ENCODE measurements around the gene MYT1. TPM values are rescaled to one million over a fixed set of nuclear protein-coding genes. Genes with fewer than 3 reads are reported as not detected.

MYT1 gene
- total RNA-seq, 1 experiment from 2014 or later = not detected

- no TSS peak for BruUV-seq (replicated peaks)
- ChIA-PET POLR2A (no interaction called here), CTCF (no interaction called here)
- Mint-ChIP-seq H3K4me1 (ENCODE audit: insufficient read depth, unreplicated experiment) (no peaks in the 10 kb centered on the region), H3K9me3 (ENCODE audit: unreplicated experiment) (no peaks in the 10 kb centered on the region), H3K27me3 (ENCODE audit: insufficient read depth, unreplicated experiment) (peaks cover 60% of the 10 kb centered on the region), H3K36me3 (ENCODE audit: insufficient read depth, unreplicated experiment) (no peaks in the 10 kb centered on the region), H3K27ac (ENCODE audit: low read depth, unreplicated experiment) (no peak overlapping the region), H3K4me3 (ENCODE audit: unreplicated experiment) (no peak overlapping the region)
- intact Hi-C loops (cut with micrococcal nuclease) = no loop called here
- TF ChIP-seq CTCF (IDR thresholded peaks at IDR 0.05; ENCODE audit: unreplicated experiment) = no peak
- no peak for DNase-seq (ENCODE audit: unreplicated experiment)
Measured at GRCh38 chr20:64181391-64181790, 17.1 kb downstream of the MYT1 start.

GRCh38 chr20:64182146-64182865 lies 18.1 kb downstream of the MYT1 start:
- H3K27ac Mint-ChIP-seq (ENCODE audit: low read depth, unreplicated experiment) = no peak overlapping the region
- intact Hi-C loops (cut with micrococcal nuclease) = no loop called here
- no TSS peak for BruUV-seq (replicated peaks)
- DNase-seq (ENCODE audit: unreplicated experiment) = no peak
- ChIA-PET POLR2A (interaction anchor here (1.2 kb wide), 1 partner anchor 40 kb away, joined by 3 read pairs; no protein-coding TSS in a partner anchor), CTCF (no interaction called here)
- no peak for TF ChIP-seq CTCF (IDR thresholded peaks at IDR 0.05; ENCODE audit: unreplicated experiment)
- H3K4me3 Mint-ChIP-seq (ENCODE audit: unreplicated experiment) = no peak overlapping the region
- H3K4me1 Mint-ChIP-seq (ENCODE audit: insufficient read depth, unreplicated experiment) = no peaks in the 10 kb centered on the region
- no peaks in the 10 kb centered on the region for H3K9me3 Mint-ChIP-seq (ENCODE audit: unreplicated experiment)
- no peaks in the 10 kb centered on the region for H3K36me3 Mint-ChIP-seq (ENCODE audit: insufficient read depth, unreplicated experiment)
- H3K27me3 Mint-ChIP-seq (ENCODE audit: insufficient read depth, unreplicated experiment) = peaks cover 51% of the 10 kb centered on the region

GRCh38 chr20:64183313-64183712 lies 19.1 kb downstream of the MYT1 start:
- H3K27ac Mint-ChIP-seq (ENCODE audit: low read depth, unreplicated experiment) = no peak overlapping the region
- ChIA-PET POLR2A (interaction anchor here (0.8 to 1.2 kb wide), 2 partner anchors 13 to 39 kb away, joined by 3 read pairs; no protein-coding TSS in a partner anchor), CTCF (no interaction called here)
- no peaks in the 10 kb centered on the region for H3K4me1 Mint-ChIP-seq (ENCODE audit: insufficient read depth, unreplicated experiment)
- intact Hi-C loops (cut with micrococcal nuclease) = no loop called here
- H3K36me3 Mint-ChIP-seq (ENCODE audit: insufficient read depth, unreplicated experiment) = no peaks in the 10 kb centered on the region
- DNase-seq (ENCODE audit: unreplicated experiment) = no peak
- TF ChIP-seq CTCF (IDR thresholded peaks at IDR 0.05; ENCODE audit: unreplicated experiment) = no peak
- peaks cover 49% of the 10 kb centered on the region for H3K27me3 Mint-ChIP-seq (ENCODE audit: insufficient read depth, unreplicated experiment)
- no TSS peak for BruUV-seq (replicated peaks)
- H3K4me3 Mint-ChIP-seq (ENCODE audit: unreplicated experiment) = no peak overlapping the region
- no peaks in the 10 kb centered on the region for H3K9me3 Mint-ChIP-seq (ENCODE audit: unreplicated experiment)

- CTCF ChIA-PET = no interaction called here
- Mint-ChIP-seq H3K27ac (ENCODE audit: low read depth, unreplicated experiment) (no peak overlapping the region), H3K4me3 (ENCODE audit: unreplicated experiment) (no peak overlapping the region), H3K27me3 (ENCODE audit: insufficient read depth, unreplicated experiment) (peaks cover 64% of the 10 kb centered on the region), H3K36me3 (ENCODE audit: insufficient read depth, unreplicated experiment) (no peaks in the 10 kb centered on the region), H3K4me1 (ENCODE audit: insufficient read depth, unreplicated experiment) (no peaks in the 10 kb centered on the region), H3K9me3 (ENCODE audit: unreplicated experiment) (no peaks in the 10 kb centered on the region)
- POLR2A ChIA-PET = no interaction called here
- no TSS peak for BruUV-seq (replicated peaks)
- no peak for DNase-seq (ENCODE audit: unreplicated experiment)
- intact Hi-C loops (cut with micrococcal nuclease) = no loop called here
- no peak for TF ChIP-seq CTCF (IDR thresholded peaks at IDR 0.05; ENCODE audit: unreplicated experiment)
Measured at GRCh38 chr20:64184795-64185194, 20.5 kb downstream of the MYT1 start.

Data from MCF 10A (cell line).